HCT116 (cell line): ENCODE measurements around the gene SLC28A3. TPM values are rescaled to one million over a fixed set of nuclear protein-coding genes. Genes with fewer than 3 reads are reported as not detected.

ENCODE experiments used
- ATAC-seq: fragments of 200-7000 bp; cut with Tn5 transposase; 2 replicates; pipeline ENCODE4 v1.9.1; 2020; ENCODE audit warnings: mild to moderate bottlenecking, moderate library complexity
- BruUV-seq: library from RNA; stranded (reverse); fragments of 400-500 nt; replicated peaks from 2 replicates; lab custom pipeline; 2021; lab: Mats Ljungman, UMichigan
- CTCF ChIA-PET: fragments of 300-600 bp; sonication (Branson Sonifier 250); formaldehyde crosslinking; loops from one replicate; lab custom pipeline; 2021; ENCODE audit warnings: antibody characterized with exemption; lab: Charles Lee
- POLR2A ChIA-PET: fragments of 300-600, 350-600 bp; sonication (Branson Sonifier 250); formaldehyde crosslinking; loops from one replicate; lab custom pipeline; 2021; ENCODE audit warnings: antibody characterized with exemption; lab: Charles Lee
- RAD21 ChIA-PET, 2 experiments: fragments of 300-600 bp; sonication (Branson Sonifier 250); formaldehyde crosslinking; loops; one replicate each; lab custom pipeline; 2023; ENCODE audit warnings: low total read pairs in 2 of 2; ENCODE audit not compliant: uncharacterized antibody in 2 of 2, unreplicated experiment in 2 of 2, low non-redundant PET in 1 of 2; lab: Charles Lee
- DNase-seq: peaks from one replicate; pipeline ENCODE4 v3.0.0-alpha.2; 2010; ENCODE audit warnings: low read depth, low spot score
- H2AFZ ChIP-seq: fragments of 200-600 bp; shearing (Covaris generic), sonication (generic); 2 replicates; pipeline ENCODE4 v1.6.1; 2017; ENCODE audit warnings: low read depth, mixed run types, mixed read lengths, antibody characterized with exemption, low read length; ENCODE audit not compliant: poor library complexity, severe bottlenecking
- H3K27ac ChIP-seq: 2 replicates; pipeline ENCODE4 v1.5.1; 2012; ENCODE audit warnings: low read depth, low read length
- H3K27me3 ChIP-seq: fragments of 200-600 bp; sonication (generic); 2 replicates; pipeline ENCODE4 v1.6.1; 2016; ENCODE audit warnings: mixed run types, low read length, mixed read lengths; ENCODE audit not compliant: insufficient read depth
- H3K36me3 ChIP-seq, 2 experiments: fragments of 200-500 bp in 1 of 2; fragments of 200-600 bp in 1 of 2; sonication (Bioruptor generic) in 1 of 2; sonication (generic) in 1 of 2; 2 replicates each; pipeline versions ENCODE4 v1.5.1 to v1.6.1; 2014 to 2016; ENCODE audit warnings: low read length in 2 of 2, inconsistent platforms in 1 of 2, mixed read lengths in 1 of 2, mixed run types in 1 of 2; ENCODE audit not compliant: insufficient read depth in 2 of 2, control insufficient read depth in 1 of 2
- H3K4me1 ChIP-seq, 2 experiments: fragments of 200-600 bp in 1 of 2; sonication (generic) in 1 of 2; 2 replicates each; pipeline versions ENCODE4 v1.5.1 to v1.6.1; 2012 to 2017; ENCODE audit warnings: low read length in 2 of 2, inconsistent platforms in 1 of 2, mild to moderate bottlenecking in 1 of 2, mixed read lengths in 1 of 2, mixed run types in 1 of 2, moderate library complexity in 1 of 2; ENCODE audit not compliant: insufficient read depth in 2 of 2, control insufficient read depth in 1 of 2
- H3K4me2 ChIP-seq: fragments of 200-600 bp; sonication (generic); 2 replicates; pipeline ENCODE4 v1.6.1; 2017; ENCODE audit warnings: mixed run types, low read length, mixed read lengths
- H3K4me3 ChIP-seq, 2 experiments: fragments of 200-600 bp in 1 of 2; sonication (generic) in 1 of 2; replicated peaks in 1 of 2; 2 replicates each; pipeline ENCODE4 v1.5.1; 2011 to 2016; ENCODE audit warnings: low read length in 2 of 2, control low read depth in 1 of 2, low read depth in 1 of 2, mild to moderate bottlenecking in 1 of 2, mixed read lengths in 1 of 2, mixed run types in 1 of 2
- H3K79me2 ChIP-seq: fragments of 200-600 bp; sonication (generic); 2 replicates; pipeline ENCODE4 v1.6.1; 2017; ENCODE audit warnings: mild to moderate bottlenecking, mixed run types, low read length, moderate library complexity, mixed read lengths; ENCODE audit not compliant: insufficient read depth
- H3K9ac ChIP-seq: fragments of 200-600 bp; sonication (generic); 2 replicates; pipeline ENCODE4 v1.6.1; 2016; ENCODE audit warnings: low read length, mixed read lengths
- H3K9me2 ChIP-seq: fragments of 200-600 bp; sonication (generic), shearing (Covaris generic); 2 replicates; pipeline ENCODE4 v1.6.1; 2017; ENCODE audit warnings: mixed run types, mild to moderate bottlenecking, moderate library complexity; ENCODE audit not compliant: insufficient read depth
- H3K9me3 ChIP-seq, 2 experiments: fragments of 200-500 bp in 1 of 2; fragments of 200-600 bp in 1 of 2; sonication (Bioruptor generic) in 1 of 2; sonication (generic) in 1 of 2; 2 replicates each; pipeline ENCODE4 v1.6.1; 2014 to 2017; ENCODE audit warnings: low read length in 2 of 2, mixed read lengths in 2 of 2, inconsistent platforms in 1 of 2, low read depth in 1 of 2, mild to moderate bottlenecking in 1 of 2, mixed run types in 1 of 2, moderate library complexity in 1 of 2; ENCODE audit not compliant: control insufficient read depth in 1 of 2, insufficient read depth in 1 of 2
- H4K20me1 ChIP-seq: fragments of 200-600 bp; sonication (generic), shearing (Covaris generic); 2 replicates; pipeline ENCODE4 v1.6.1; 2017; ENCODE audit warnings: mixed run types, mild to moderate bottlenecking, moderate library complexity; ENCODE audit not compliant: insufficient read depth
- CEBPB ChIP-seq: IDR thresholded peaks from 2 replicates; pipeline ENCODE4 v1.6.1; 2012; ENCODE audit warnings: low read depth
- EGR1 ChIP-seq: IDR thresholded peaks from 2 replicates; pipeline ENCODE4 v1.6.1; 2012; ENCODE audit warnings: low read depth
- ELF1 ChIP-seq: IDR thresholded peaks from 2 replicates; pipeline ENCODE4 v1.6.1; 2012; ENCODE audit warnings: low read depth, borderline replicate concordance
- EZH2 ChIP-seq: fragments of 200-600 bp; sonication (generic); IDR thresholded peaks from 2 replicates; pipeline ENCODE4 v1.6.1; 2017; ENCODE audit warnings: antibody characterized with exemption, mixed run types
- EZH2phosphoT487 ChIP-seq: fragments of 200-600 bp; IDR thresholded peaks from 2 replicates; pipeline ENCODE4 v1.6.1; 2018; ENCODE audit warnings: antibody characterized with exemption, borderline replicate concordance
- JUND ChIP-seq: IDR thresholded peaks from 2 replicates; pipeline ENCODE4 v1.6.1; 2012
- POLR2A ChIP-seq: IDR thresholded peaks from 2 replicates; pipeline ENCODE4 v1.7.0; 2011; ENCODE audit warnings: borderline replicate concordance; ENCODE audit not compliant: insufficient read depth, insufficient read length; ENCODE audit errors: extremely low read depth
- POLR2AphosphoS5 ChIP-seq: IDR thresholded peaks from 2 replicates; pipeline ENCODE4 v1.6.1; 2011; ENCODE audit warnings: mild to moderate bottlenecking, low read depth, low read length, moderate library complexity
- RAD21 ChIP-seq: IDR thresholded peaks from 2 replicates; pipeline ENCODE4 v1.6.1; 2012; ENCODE audit warnings: low read depth, mild to moderate bottlenecking
- SIN3A ChIP-seq: IDR thresholded peaks from 2 replicates; pipeline ENCODE4 v1.6.1; 2012; ENCODE audit warnings: low read depth
- SP1 ChIP-seq: IDR thresholded peaks from 2 replicates; pipeline ENCODE4 v1.6.1; 2012; ENCODE audit warnings: low read depth
- SRF ChIP-seq: IDR thresholded peaks from 2 replicates; pipeline ENCODE4 v1.6.1; 2012; ENCODE audit warnings: low read depth
- TCF7L2 ChIP-seq: IDR thresholded peaks from 2 replicates; pipeline ENCODE4 v1.7.0; 2011; ENCODE audit warnings: borderline replicate concordance, inconsistent platforms; ENCODE audit not compliant: insufficient read depth, insufficient read length; ENCODE audit errors: extremely low read depth
- YY1 ChIP-seq: IDR thresholded peaks from 2 replicates; pipeline ENCODE4 v1.6.1; 2011; ENCODE audit warnings: low read length, low read depth, moderate library complexity, mild to moderate bottlenecking; ENCODE audit not compliant: insufficient replicate concordance; ENCODE audit errors: extremely low read depth
- ZNF274 ChIP-seq: fragments of 200-500 bp; sonication (Bioruptor generic); IDR thresholded peaks from 2 replicates; pipeline ENCODE4 v1.6.1; 2014; ENCODE audit warnings: mild to moderate bottlenecking, low read depth, low read length, inconsistent platforms
- intact Hi-C: fragments of 100-400 bp; cut with micrococcal nuclease; formaldehyde crosslinking; loops from 2 replicates; pipeline ENCODE4 v1.10.0; 2022
- total RNA-seq: library from RNA; stranded (reverse); gene quantifications from one replicate; pipeline ENCODE4 v1.2.1, GENCODE V29; 2021; ENCODE audit not compliant: unreplicated experiment
- TF ChIP-seq, protein P1 (sequence below): IDR thresholded peaks from 2 replicates; pipeline ENCODE4 v1.6.1; 2012
- TF ChIP-seq, protein P2 (sequence below): IDR thresholded peaks from 2 replicates; pipeline ENCODE4 v1.6.1; 2012; ENCODE audit warnings: low read depth
- TF ChIP-seq, protein P3 (sequence below): IDR thresholded peaks from 2 replicates; pipeline ENCODE4 v1.6.1; 2012

The SLC28A3 gene
- total RNA-seq, 1 experiment from 2014 or later = not detected

DNA sequence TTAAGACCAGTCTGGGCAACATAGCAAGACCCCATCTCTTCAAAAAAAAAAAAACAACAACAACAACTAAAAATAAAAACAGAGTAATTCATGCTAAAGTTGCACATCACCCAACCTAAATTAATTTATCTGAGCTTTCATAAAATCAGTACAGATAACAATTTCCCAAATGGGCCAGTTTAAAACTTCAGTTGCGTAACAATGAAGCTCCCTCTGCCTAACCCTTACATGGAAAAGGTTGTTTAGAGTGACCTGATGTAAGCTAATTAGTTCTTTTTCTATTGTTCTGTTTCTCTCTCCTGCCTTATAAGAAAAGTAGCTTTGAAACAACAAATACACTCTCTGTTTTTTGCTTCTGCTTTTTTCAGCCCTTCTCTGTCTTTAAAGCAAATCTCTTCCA lies 46.2 kb upstream of the SLC28A3 start:
- H3K9ac ChIP-seq = no peak overlapping the region
- no peak for DNase-seq
- H2AFZ ChIP-seq = no peak overlapping the region
- RAD21 ChIA-PET = no interaction called here
- no peak overlapping the region for H3K4me3 ChIP-seq
- no peaks in the 10 kb centered on the region for H3K9me2 ChIP-seq
- no peaks in the 10 kb centered on the region for H4K20me1 ChIP-seq
- no peak for ATAC-seq
- no peak overlapping the region for H3K27ac ChIP-seq
- no peaks in the 10 kb centered on the region for H3K79me2 ChIP-seq
- BruUV-seq = no TSS peak
- H3K36me3 ChIP-seq = no peaks in the 10 kb centered on the region
- no peak overlapping the region for H3K4me2 ChIP-seq
- H3K9me3 ChIP-seq = no peaks in the 10 kb centered on the region
- POLR2A ChIA-PET = no interaction called here
- intact Hi-C loops = no loop called here
- CTCF ChIA-PET = interaction anchor here (3.9 kb wide), 1 partner anchor 10 kb away, joined by 15 read pairs; no protein-coding TSS in a partner anchor
- TF ChIP-seq JUND = no peak
- TF ChIP-seq YY1 = no peak
- peaks cover 4% of the 10 kb centered on the region; the same call in 1 of the 2 replicates for H3K27me3 ChIP-seq
- H3K4me1 ChIP-seq = no peaks in the 10 kb centered on the region

DNA sequence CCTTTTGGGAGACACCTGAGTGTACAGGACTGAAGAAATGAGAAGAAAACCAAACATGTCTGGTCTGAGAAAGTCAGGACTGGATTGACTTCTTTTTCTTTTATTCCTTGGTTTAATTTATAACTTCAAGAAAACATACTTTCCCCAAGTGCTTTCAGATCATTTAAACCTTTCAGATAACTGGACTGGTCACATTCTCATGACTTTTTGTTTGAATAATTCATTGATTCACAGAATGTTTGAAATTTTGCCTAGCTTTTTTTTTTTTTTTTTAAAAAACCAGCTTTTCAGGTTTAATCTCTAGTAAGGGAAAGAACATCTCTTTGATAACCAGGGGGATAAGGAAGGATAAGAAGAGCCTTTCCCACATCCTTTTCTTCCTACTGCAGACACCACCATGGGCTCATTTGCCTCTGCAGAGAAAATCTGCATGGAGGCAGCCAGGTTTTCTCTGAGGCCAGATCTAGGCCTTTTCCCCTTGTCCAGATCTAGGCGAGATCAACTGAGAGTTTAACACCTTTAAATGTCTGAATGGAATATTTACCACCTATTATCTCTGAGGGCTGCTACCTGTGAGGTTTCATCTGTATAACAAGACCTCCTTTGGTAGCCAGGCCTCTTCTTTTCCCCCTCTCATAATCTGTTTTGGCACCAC lies 45.0 kb upstream of the SLC28A3 start:
- no peak overlapping the region for H3K27ac ChIP-seq
- TF ChIP-seq SIN3A = no peak
- TF ChIP-seq, protein P1, sequence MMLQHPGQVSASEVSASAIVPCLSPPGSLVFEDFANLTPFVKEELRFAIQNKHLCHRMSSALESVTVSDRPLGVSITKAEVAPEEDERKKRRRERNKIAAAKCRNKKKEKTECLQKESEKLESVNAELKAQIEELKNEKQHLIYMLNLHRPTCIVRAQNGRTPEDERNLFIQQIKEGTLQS = no peak
- no peak for TF ChIP-seq ELF1
- TF ChIP-seq, protein P2, sequence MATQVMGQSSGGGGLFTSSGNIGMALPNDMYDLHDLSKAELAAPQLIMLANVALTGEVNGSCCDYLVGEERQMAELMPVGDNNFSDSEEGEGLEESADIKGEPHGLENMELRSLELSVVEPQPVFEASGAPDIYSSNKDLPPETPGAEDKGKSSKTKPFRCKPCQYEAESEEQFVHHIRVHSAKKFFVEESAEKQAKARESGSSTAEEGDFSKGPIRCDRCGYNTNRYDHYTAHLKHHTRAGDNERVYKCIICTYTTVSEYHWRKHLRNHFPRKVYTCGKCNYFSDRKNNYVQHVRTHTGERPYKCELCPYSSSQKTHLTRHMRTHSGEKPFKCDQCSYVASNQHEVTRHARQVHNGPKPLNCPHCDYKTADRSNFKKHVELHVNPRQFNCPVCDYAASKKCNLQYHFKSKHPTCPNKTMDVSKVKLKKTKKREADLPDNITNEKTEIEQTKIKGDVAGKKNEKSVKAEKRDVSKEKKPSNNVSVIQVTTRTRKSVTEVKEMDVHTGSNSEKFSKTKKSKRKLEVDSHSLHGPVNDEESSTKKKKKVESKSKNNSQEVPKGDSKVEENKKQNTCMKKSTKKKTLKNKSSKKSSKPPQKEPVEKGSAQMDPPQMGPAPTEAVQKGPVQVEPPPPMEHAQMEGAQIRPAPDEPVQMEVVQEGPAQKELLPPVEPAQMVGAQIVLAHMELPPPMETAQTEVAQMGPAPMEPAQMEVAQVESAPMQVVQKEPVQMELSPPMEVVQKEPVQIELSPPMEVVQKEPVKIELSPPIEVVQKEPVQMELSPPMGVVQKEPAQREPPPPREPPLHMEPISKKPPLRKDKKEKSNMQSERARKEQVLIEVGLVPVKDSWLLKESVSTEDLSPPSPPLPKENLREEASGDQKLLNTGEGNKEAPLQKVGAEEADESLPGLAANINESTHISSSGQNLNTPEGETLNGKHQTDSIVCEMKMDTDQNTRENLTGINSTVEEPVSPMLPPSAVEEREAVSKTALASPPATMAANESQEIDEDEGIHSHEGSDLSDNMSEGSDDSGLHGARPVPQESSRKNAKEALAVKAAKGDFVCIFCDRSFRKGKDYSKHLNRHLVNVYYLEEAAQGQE = no peak
- TF ChIP-seq CEBPB = no peak
- no peak for TF ChIP-seq POLR2AphosphoS5
- TF ChIP-seq, protein P3, sequence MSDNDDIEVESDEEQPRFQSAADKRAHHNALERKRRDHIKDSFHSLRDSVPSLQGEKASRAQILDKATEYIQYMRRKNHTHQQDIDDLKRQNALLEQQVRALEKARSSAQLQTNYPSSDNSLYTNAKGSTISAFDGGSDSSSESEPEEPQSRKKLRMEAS = no peak
- TF ChIP-seq POLR2A = no peak
- no peak for TF ChIP-seq EZH2phosphoT487
- TF ChIP-seq SP1 = no peak
- TF ChIP-seq TCF7L2 = no peak
- no peak for TF ChIP-seq EGR1
- no peak for TF ChIP-seq RAD21
- TF ChIP-seq SRF = no peak
- no peak for TF ChIP-seq ZNF274
- no peak for TF ChIP-seq EZH2

More for the DNA sequence above, 45.0 kb upstream of the SLC28A3 start:
- intact Hi-C loops = no loop called here
- Histone ChIP-seq H3K4me1 (no peaks in the 10 kb centered on the region), H3K36me3 (no peaks in the 10 kb centered on the region), H3K4me2 (no peak overlapping the region), H3K9ac (no peak overlapping the region), H3K9me2 (no peaks in the 10 kb centered on the region), H3K4me3 (no peak overlapping the region), H4K20me1 (no peaks in the 10 kb centered on the region), H2AFZ (no peak overlapping the region), H3K27me3 (no peaks in the 10 kb centered on the region), H3K9me3 (no peaks in the 10 kb centered on the region), H3K79me2 (no peaks in the 10 kb centered on the region)
- ATAC-seq (no peak), DNase-seq (no peak)
- ChIA-PET CTCF (interaction anchor here (3.9 kb wide), 1 partner anchor 12 kb away, joined by 15 read pairs; no protein-coding TSS in a partner anchor), POLR2A (no interaction called here), RAD21 (no interaction called here)
- BruUV-seq = no TSS peak
